Uterus (tissue), 2 donors: Measurements from ENCODE around the gene RNF144A.

ENCODE experiments used
- CTCF ChIP-seq, 4 experiments: fragments of 200-600 bp in 2 of 4; fragments of 450-650 bp in 2 of 4; sonication (generic) in 2 of 4; IDR thresholded peaks; one replicate each; pipeline ENCODE4 v1.5.1; 2016 to 2019; ENCODE audit warnings: antibody characterized with exemption in 4 of 4, mild to moderate bottlenecking in 2 of 4, moderate library complexity in 1 of 4
- POLR2A ChIP-seq, 2 donors: fragments of 450-650 bp; IDR thresholded peaks; one replicate each; pipeline ENCODE4 v1.6.1; 2016; ENCODE audit warnings: antibody characterized with exemption in 2 of 2, mild to moderate bottlenecking in 1 of 2, moderate library complexity in 1 of 2

DNA sequence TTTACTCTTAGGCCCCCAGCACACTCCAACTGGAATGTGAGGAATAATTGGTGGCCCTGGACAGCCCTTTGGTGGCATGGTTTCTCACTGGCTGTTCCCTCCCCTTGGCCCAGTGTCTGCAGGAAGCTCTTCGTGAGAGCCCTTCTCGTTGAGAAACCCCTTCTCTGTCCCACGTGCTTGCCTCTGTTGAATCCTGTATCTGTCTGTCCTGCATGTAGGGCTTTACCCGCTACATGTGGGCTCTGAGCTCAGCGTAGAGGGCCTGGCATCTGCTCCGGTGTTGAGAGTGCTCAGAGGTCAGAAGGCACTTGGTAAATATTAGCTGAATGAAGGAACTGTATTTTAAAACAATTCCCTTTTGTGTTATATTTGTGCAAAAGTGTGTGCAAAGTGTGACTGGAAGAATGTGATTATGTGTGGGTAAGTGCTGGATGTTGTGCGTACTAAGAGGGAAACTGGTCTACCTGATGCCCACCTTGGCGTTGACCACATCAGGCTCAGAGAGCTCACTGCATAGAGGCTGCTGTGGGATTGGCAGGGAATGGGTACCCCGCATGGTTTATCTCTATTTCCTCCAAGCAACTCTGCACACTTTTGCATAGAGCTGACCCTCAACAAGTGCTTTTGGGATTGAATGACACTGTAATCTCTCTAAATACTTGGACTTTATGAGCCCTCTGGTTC, 40.0 kb downstream of the RNF144A start:
- TF ChIP-seq CTCF (IDR thresholded peaks at IDR 0.05) (no peak), POLR2A (IDR thresholded peaks at IDR 0.05) (no peak)
